HepG2 (cell line): Measurements from ENCODE around the gene CGREF1. TPM values are rescaled to one million over a fixed set of nuclear protein-coding genes. Genes with fewer than 3 reads are reported as not detected.
A peak's percentile ranks its signal among the peaks of the same experiment; 100 is the strongest.

Experiments used
- MAF1 ChIP-seq: sonication (generic); formaldehyde crosslinking; IDR thresholded peaks from 2 replicates; pipeline ENCODE4 v1.5.0; 2020; ENCODE audit warnings: missing genetic modification reagents, borderline replicate concordance
- NFKBIZ ChIP-seq: IDR thresholded peaks from 2 replicates; pipeline ENCODE4 v1.6.1; 2018; ENCODE audit warnings: missing genetic modification reagents, missing compliant biosample characterization
- NR1H2 ChIP-seq: sonication (generic); formaldehyde crosslinking; IDR thresholded peaks from 2 replicates; pipeline ENCODE4 v1.8.1; 2022; ENCODE audit warnings: low read depth, missing genetic modification reagents, borderline replicate concordance
- RARG ChIP-seq: sonication (generic); formaldehyde crosslinking; IDR thresholded peaks from 2 replicates; pipeline ENCODE4 v1.4.0; 2020; ENCODE audit warnings: low read depth, mild to moderate bottlenecking, missing genetic modification reagents
- TFE3 ChIP-seq: IDR thresholded peaks from 2 replicates; pipeline ENCODE4 v1.6.1; 2016
- ZMYM4 ChIP-seq: sonication (generic); formaldehyde crosslinking; IDR thresholded peaks from 2 replicates; pipeline ENCODE4 v1.8.1; 2023; ENCODE audit warnings: mild to moderate bottlenecking, missing genetic modification reagents
- ZNF660 ChIP-seq: sonication (generic); formaldehyde crosslinking; IDR thresholded peaks from 2 replicates; pipeline ENCODE4 v1.5.1; 2020; ENCODE audit warnings: mild to moderate bottlenecking, low read depth, missing genetic modification reagents, borderline replicate concordance
- polyA plus RNA-seq, 8 experiments: library from polyadenylated mRNA; depleted of rRNA in 3 of 8; stranded (reverse) in 7 of 8; unstranded in 1 of 8; fragments of >200 nt; fragmentation: Illumina TruSeq in 4 of 8; extraction: Trizol in 4 of 8; gene quantifications; 2 replicates each; pipeline versions ENCODE4 v1.2.1 to v1.2.3, GENCODE V29; 2011 to 2016; ENCODE audit warnings: low read depth in 4 of 8, missing spikeins in 1 of 8, mixed read lengths in 1 of 8; ENCODE audit not compliant: insufficient read depth in 1 of 8
- total RNA-seq, 5 experiments: library from RNA; depleted of rRNA; stranded (reverse); fragments of >200 nt; fragmentation: Illumina TruSeq; extraction: Trizol; gene quantifications; 2 replicates each; pipeline ENCODE4 v1.2.3, GENCODE V29; 2016; ENCODE audit warnings: low read depth in 1 of 5
- TF ChIP-seq, protein P1 (sequence below): IDR thresholded peaks from 2 replicates; pipeline ENCODE4 v1.4.0; 2020; ENCODE audit warnings: mild to moderate bottlenecking, missing genetic modification reagents
- TF ChIP-seq, protein P2 (sequence below): sonication (generic); formaldehyde crosslinking; IDR thresholded peaks from 2 replicates; pipeline ENCODE4 v1.4.0; 2020; ENCODE audit warnings: missing genetic modification reagents, borderline replicate concordance
- TF ChIP-seq, protein P3 (sequence below): IDR thresholded peaks from 2 replicates; pipeline ENCODE4 v1.6.1; 2018; ENCODE audit warnings: missing genetic modification reagents
- TF ChIP-seq, protein P4 (sequence below): sonication (generic); formaldehyde crosslinking; IDR thresholded peaks from 2 replicates; pipeline ENCODE4 v1.5.1; 2020; ENCODE audit warnings: mild to moderate bottlenecking, moderate library complexity, missing genetic modification reagents
- TF ChIP-seq, protein P5 (sequence below): sonication (generic); formaldehyde crosslinking; IDR thresholded peaks from 2 replicates; pipeline ENCODE4 v1.8.1; 2023; ENCODE audit warnings: mild to moderate bottlenecking, moderate library complexity, missing genetic modification reagents
- TF ChIP-seq, protein P6 (sequence below): sonication (generic); formaldehyde crosslinking; IDR thresholded peaks from 2 replicates; pipeline ENCODE4 v1.4.0; 2020; ENCODE audit warnings: missing genetic modification reagents

CGREF1 gene
- total and polyA plus RNA-seq, 2 of the 13 experiments (the other 11 are each of a cell fraction or from before 2014, with no cell fraction given) = 13.9 to 23.4 TPM

GRCh38 chr2:27086724-27087593 is 32.0 kb downstream of the CGREF1 start, which contains the start of gene KHK (continued):
- TF ChIP-seq, protein P1, sequence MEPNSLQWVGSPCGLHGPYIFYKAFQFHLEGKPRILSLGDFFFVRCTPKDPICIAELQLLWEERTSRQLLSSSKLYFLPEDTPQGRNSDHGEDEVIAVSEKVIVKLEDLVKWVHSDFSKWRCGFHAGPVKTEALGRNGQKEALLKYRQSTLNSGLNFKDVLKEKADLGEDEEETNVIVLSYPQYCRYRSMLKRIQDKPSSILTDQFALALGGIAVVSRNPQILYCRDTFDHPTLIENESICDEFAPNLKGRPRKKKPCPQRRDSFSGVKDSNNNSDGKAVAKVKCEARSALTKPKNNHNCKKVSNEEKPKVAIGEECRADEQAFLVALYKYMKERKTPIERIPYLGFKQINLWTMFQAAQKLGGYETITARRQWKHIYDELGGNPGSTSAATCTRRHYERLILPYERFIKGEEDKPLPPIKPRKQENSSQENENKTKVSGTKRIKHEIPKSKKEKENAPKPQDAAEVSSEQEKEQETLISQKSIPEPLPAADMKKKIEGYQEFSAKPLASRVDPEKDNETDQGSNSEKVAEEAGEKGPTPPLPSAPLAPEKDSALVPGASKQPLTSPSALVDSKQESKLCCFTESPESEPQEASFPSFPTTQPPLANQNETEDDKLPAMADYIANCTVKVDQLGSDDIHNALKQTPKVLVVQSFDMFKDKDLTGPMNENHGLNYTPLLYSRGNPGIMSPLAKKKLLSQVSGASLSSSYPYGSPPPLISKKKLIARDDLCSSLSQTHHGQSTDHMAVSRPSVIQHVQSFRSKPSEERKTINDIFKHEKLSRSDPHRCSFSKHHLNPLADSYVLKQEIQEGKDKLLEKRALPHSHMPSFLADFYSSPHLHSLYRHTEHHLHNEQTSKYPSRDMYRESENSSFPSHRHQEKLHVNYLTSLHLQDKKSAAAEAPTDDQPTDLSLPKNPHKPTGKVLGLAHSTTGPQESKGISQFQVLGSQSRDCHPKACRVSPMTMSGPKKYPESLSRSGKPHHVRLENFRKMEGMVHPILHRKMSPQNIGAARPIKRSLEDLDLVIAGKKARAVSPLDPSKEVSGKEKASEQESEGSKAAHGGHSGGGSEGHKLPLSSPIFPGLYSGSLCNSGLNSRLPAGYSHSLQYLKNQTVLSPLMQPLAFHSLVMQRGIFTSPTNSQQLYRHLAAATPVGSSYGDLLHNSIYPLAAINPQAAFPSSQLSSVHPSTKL (CRISPR knock-in tag) = no peak
- TF ChIP-seq, protein P2, sequence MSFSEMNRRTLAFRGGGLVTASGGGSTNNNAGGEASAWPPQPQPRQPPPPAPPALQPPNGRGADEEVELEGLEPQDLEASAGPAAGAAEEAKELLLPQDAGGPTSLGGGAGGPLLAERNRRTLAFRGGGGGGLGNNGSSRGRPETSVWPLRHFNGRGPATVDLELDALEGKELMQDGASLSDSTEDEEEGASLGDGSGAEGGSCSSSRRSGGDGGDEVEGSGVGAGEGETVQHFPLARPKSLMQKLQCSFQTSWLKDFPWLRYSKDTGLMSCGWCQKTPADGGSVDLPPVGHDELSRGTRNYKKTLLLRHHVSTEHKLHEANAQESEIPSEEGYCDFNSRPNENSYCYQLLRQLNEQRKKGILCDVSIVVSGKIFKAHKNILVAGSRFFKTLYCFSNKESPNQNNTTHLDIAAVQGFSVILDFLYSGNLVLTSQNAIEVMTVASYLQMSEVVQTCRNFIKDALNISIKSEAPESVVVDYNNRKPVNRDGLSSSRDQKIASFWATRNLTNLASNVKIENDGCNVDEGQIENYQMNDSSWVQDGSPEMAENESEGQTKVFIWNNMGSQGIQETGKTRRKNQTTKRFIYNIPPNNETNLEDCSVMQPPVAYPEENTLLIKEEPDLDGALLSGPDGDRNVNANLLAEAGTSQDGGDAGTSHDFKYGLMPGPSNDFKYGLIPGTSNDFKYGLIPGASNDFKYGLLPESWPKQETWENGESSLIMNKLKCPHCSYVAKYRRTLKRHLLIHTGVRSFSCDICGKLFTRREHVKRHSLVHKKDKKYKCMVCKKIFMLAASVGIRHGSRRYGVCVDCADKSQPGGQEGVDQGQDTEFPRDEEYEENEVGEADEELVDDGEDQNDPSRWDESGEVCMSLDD (CRISPR knock-in tag) = no peak; the same call in 1 of the 2 replicates
- TF ChIP-seq RARG (CRISPR knock-in tag) (no peak), NFKBIZ (no peak), TFE3 (CRISPR knock-in tag) (peak; percentile 6; the same call in 1 of the 2 replicates), NR1H2 (CRISPR knock-in tag) (no peak), MAF1 (CRISPR knock-in tag) (peak; percentile 43; the same call in 1 of the 2 replicates), ZMYM4 (CRISPR knock-in tag) (no peak), ZNF660 (CRISPR knock-in tag) (no peak)
- TF ChIP-seq, protein P3, sequence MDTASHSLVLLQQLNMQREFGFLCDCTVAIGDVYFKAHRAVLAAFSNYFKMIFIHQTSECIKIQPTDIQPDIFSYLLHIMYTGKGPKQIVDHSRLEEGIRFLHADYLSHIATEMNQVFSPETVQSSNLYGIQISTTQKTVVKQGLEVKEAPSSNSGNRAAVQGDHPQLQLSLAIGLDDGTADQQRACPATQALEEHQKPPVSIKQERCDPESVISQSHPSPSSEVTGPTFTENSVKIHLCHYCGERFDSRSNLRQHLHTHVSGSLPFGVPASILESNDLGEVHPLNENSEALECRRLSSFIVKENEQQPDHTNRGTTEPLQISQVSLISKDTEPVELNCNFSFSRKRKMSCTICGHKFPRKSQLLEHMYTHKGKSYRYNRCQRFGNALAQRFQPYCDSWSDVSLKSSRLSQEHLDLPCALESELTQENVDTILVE (CRISPR knock-in tag) = no peak; the same call in 1 of the 2 replicates
- TF ChIP-seq, protein P4, sequence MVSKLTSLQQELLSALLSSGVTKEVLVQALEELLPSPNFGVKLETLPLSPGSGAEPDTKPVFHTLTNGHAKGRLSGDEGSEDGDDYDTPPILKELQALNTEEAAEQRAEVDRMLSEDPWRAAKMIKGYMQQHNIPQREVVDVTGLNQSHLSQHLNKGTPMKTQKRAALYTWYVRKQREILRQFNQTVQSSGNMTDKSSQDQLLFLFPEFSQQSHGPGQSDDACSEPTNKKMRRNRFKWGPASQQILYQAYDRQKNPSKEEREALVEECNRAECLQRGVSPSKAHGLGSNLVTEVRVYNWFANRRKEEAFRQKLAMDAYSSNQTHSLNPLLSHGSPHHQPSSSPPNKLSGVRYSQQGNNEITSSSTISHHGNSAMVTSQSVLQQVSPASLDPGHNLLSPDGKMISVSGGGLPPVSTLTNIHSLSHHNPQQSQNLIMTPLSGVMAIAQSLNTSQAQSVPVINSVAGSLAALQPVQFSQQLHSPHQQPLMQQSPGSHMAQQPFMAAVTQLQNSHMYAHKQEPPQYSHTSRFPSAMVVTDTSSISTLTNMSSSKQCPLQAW (CRISPR knock-in tag) = peak; percentile 19; the same call in 1 of the 2 replicates
- TF ChIP-seq, protein P5, sequence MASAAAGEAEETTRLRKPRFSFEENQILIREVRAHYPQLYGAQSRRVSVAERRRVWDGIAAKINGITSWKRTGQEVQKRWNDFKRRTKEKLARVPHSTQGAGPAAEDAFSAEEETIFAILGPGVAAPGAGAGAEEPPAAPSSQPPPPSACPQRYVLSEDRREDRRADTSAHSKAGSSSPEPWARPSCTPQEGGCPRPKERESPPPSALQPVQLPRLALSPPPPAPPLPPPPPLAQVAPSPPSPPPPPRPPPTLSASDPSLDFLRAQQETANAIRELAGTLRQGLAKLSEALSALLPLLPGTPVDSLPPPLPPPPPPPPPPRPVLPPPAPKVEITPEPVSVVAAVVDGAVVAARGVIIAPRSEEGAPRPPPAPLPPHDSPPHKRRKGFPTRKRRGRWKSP (CRISPR knock-in tag) = 0 out of 2 replicates have a peak, but pooled peaks have one; percentile 34
- TF ChIP-seq, protein P6, sequence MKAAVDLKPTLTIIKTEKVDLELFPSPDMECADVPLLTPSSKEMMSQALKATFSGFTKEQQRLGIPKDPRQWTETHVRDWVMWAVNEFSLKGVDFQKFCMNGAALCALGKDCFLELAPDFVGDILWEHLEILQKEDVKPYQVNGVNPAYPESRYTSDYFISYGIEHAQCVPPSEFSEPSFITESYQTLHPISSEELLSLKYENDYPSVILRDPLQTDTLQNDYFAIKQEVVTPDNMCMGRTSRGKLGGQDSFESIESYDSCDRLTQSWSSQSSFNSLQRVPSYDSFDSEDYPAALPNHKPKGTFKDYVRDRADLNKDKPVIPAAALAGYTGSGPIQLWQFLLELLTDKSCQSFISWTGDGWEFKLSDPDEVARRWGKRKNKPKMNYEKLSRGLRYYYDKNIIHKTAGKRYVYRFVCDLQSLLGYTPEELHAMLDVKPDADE (CRISPR knock-in tag) = no peak; the same call in 1 of the 2 replicates
